A673 (cell line): Measurements from ENCODE around the gene CBFA2T3.

Experiments used
- EZH2 ChIP-seq: fragments of 200-600 bp; sonication (generic); IDR thresholded peaks from 2 replicates; pipeline ENCODE4 v1.6.1; 2017; ENCODE audit warnings: borderline replicate concordance, low read depth, mild to moderate bottlenecking, mixed read lengths, antibody characterized with exemption, low read length; ENCODE audit not compliant: poor library complexity, severe bottlenecking
- TF ChIP-seq, protein P1 (sequence below): fragments of 300-800, 200-600 bp; sonication (generic); conservative IDR thresholded peaks from 2 replicates; pipeline ENCODE4 v1.5.1; 2017; ENCODE audit warnings: low read depth, mild to moderate bottlenecking, antibody characterized with exemption, low read length, moderate library complexity, mixed read lengths

DNA sequence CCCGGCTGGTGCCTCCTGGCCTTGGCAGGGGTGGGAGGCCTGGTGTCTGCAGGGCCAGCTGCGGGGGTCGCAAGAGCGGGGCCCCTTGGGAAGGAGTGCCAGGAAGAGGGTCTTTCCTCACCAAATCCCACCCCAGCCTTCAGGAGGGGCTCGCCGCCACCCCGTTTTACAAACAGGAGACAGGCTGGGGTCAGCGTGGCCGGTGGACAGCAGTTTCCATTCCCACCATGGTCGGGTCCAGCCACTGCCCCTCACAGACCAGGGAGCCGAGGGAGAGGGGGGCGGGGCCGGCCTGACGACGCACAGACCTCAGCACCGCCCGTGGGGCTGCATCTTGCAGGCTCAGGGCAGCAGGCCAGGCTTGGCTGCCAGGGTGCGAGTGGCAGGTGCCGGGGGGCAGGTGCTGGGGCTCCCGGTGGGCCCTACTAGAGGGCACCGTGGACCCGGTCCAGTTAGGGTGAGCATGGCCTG lies 7.6 kb downstream of the CBFA2T3 start:
- TF ChIP-seq, protein P1, sequence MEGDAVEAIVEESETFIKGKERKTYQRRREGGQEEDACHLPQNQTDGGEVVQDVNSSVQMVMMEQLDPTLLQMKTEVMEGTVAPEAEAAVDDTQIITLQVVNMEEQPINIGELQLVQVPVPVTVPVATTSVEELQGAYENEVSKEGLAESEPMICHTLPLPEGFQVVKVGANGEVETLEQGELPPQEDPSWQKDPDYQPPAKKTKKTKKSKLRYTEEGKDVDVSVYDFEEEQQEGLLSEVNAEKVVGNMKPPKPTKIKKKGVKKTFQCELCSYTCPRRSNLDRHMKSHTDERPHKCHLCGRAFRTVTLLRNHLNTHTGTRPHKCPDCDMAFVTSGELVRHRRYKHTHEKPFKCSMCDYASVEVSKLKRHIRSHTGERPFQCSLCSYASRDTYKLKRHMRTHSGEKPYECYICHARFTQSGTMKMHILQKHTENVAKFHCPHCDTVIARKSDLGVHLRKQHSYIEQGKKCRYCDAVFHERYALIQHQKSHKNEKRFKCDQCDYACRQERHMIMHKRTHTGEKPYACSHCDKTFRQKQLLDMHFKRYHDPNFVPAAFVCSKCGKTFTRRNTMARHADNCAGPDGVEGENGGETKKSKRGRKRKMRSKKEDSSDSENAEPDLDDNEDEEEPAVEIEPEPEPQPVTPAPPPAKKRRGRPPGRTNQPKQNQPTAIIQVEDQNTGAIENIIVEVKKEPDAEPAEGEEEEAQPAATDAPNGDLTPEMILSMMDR, result no peak
- no peak for TF ChIP-seq EZH2
